ENCODE measurements around the gene CD63. TPM values are rescaled to one million over a fixed set of nuclear protein-coding genes. Genes with fewer than 3 reads are reported as not detected.
A peak's percentile ranks its signal among the peaks of the same experiment; 100 is the strongest.

CD63 gene
- total RNA-seq, 1 experiment from 2014 or later, result 869 TPM

GRCh38 chr12:55705782-55706402 lies 22.9 kb downstream of the CD63 start:
- no TSS peak for BruUV-seq (replicated peaks)
- ChIA-PET CTCF (interaction anchor here (0.5 to 1.8 kb wide), 4 partner anchors 23 to 155 kb away, joined by 3 to 6 read pairs (median 5); a partner anchor contains a TSS), POLR2A (ENCODE audit: unreplicated experiment) (interaction anchor here (0.6 kb wide), 1 partner anchor 19 kb away, joined by 8 read pairs; no protein-coding TSS in a partner anchor)
- DNase-seq, result no peak
- H3K9me2 ChIP-seq (replicated peaks; ENCODE audit: low read length), result no peaks in the 10 kb centered on the region
- H3K9ac ChIP-seq (ENCODE audit: low read length), result no peak overlapping the region
- no peak overlapping the region for H3K4me2 ChIP-seq (ENCODE audit: low read length)
- intact Hi-C loops (cut with micrococcal nuclease), result no loop called here
- peaks cover 14% of the 10 kb centered on the region for H3K4me1 ChIP-seq (ENCODE audit: insufficient read depth, low read length)
- H3K9me3 ChIP-seq (ENCODE audit: low read length), result no peaks in the 10 kb centered on the region
- H2AFZ ChIP-seq (ENCODE audit: low read length), result no peak overlapping the region
- no peak overlapping the region for H3K4me3 ChIP-seq (ENCODE audit: low read length)
- no peaks in the 10 kb centered on the region for H3K79me2 ChIP-seq (ENCODE audit: low read length)
- TF ChIP-seq EZH2 (IDR thresholded peaks at IDR 0.05; ENCODE audit: low read length, unreplicated experiment) (no peak), CTCF (conservative IDR thresholded peaks at IDR 0.05; ENCODE audit: low read depth, low read length) (peak; percentile 59)
- H3K27ac ChIP-seq (ENCODE audit: low read length), result no peak overlapping the region
- H3K27me3 ChIP-seq (ENCODE audit: low read length), result no peaks in the 10 kb centered on the region
- no peak for ATAC-seq
- no peaks in the 10 kb centered on the region for H4K20me1 ChIP-seq (ENCODE audit: low read length)
- no peaks in the 10 kb centered on the region for H3F3A ChIP-seq (ENCODE audit: low read length, unreplicated experiment)
- H3K36me3 ChIP-seq (ENCODE audit: low read depth, low read length), result no peaks in the 10 kb centered on the region

- Histone ChIP-seq H3K4me1 (ENCODE audit: insufficient read depth, low read length) (peaks cover 14% of the 10 kb centered on the region), H3K4me3 (ENCODE audit: low read length) (no peak overlapping the region), H2AFZ (ENCODE audit: low read length) (no peak overlapping the region), H3K36me3 (ENCODE audit: low read depth, low read length) (no peaks in the 10 kb centered on the region), H3K4me2 (ENCODE audit: low read length) (no peak overlapping the region), H3K9me2 (replicated peaks; ENCODE audit: low read length) (no peaks in the 10 kb centered on the region), H4K20me1 (ENCODE audit: low read length) (no peaks in the 10 kb centered on the region), H3K27ac (ENCODE audit: low read length) (no peak overlapping the region), H3K9ac (ENCODE audit: low read length) (no peak overlapping the region), H3K9me3 (ENCODE audit: low read length) (no peaks in the 10 kb centered on the region), H3F3A (ENCODE audit: low read length, unreplicated experiment) (no peaks in the 10 kb centered on the region), H3K27me3 (ENCODE audit: low read length) (no peaks in the 10 kb centered on the region), H3K79me2 (ENCODE audit: low read length) (no peaks in the 10 kb centered on the region)
- POLR2A ChIA-PET (ENCODE audit: unreplicated experiment), result interaction anchor here (0.6 kb wide), 1 partner anchor 20 kb away, joined by 8 read pairs; no protein-coding TSS in a partner anchor
- ATAC-seq, result no peak
- intact Hi-C loops (cut with micrococcal nuclease), result no loop called here
- no peak for DNase-seq
- BruUV-seq (replicated peaks), result no TSS peak
- TF ChIP-seq EZH2 (IDR thresholded peaks at IDR 0.05; ENCODE audit: low read length, unreplicated experiment), result no peak
- no peak for TF ChIP-seq CTCF (conservative IDR thresholded peaks at IDR 0.05; ENCODE audit: low read depth, low read length)
- TF ChIP-seq EZH2phosphoT487 (IDR thresholded peaks at IDR 0.05; ENCODE audit: borderline replicate concordance, low read length), result no peak
- CTCF ChIA-PET, result interaction anchor here (0.7 to 1.8 kb wide), 3 partner anchors 22 to 33 kb away, joined by 3 to 5 read pairs (median 5); a partner anchor contains a TSS
Measured at GRCh38 chr12:55704824-55705718, 23.7 kb downstream of the CD63 start.

All from PC-3 (cell line).